ENCODE measurements around the gene GREM1. TPM values are rescaled to one million over a fixed set of nuclear protein-coding genes. Genes with fewer than 3 reads are reported as not detected.

Gene GREM1
- total and polyA plus RNA-seq, 2 experiments from 2014 or later: 0.27 to 1.0 TPM

- TF ChIP-seq ZNF462 (CRISPR knock-in tag; IDR thresholded peaks at IDR 0.05): no peak
- no peak for TF ChIP-seq ZNF114 (CRISPR knock-in tag; IDR thresholded peaks at IDR 0.05)
- no peak for TF ChIP-seq JUNB (IDR thresholded peaks at IDR 0.05; ENCODE audit: unreplicated experiment)
These were observed 45.5 kb downstream of the GREM1 start (continued) for GRCh38 chr15:32763295-32763694.

GRCh38 chr15:32765236-32765635 is 47.4 kb downstream of the GREM1 start:
- no peak overlapping the region for H3K4me3 ChIP-seq
- H3K27ac ChIP-seq (ENCODE audit: low read depth): no peak overlapping the region
- DNase-seq (ENCODE audit: low spot score): no peak
- no peaks in the 10 kb centered on the region for H3K4me1 ChIP-seq (ENCODE audit: insufficient read depth)
- no peak overlapping the region for H3K4me3 Mint-ChIP-seq
- no peak overlapping the region for H2AFZ ChIP-seq
- TF ChIP-seq ZNF462 (CRISPR knock-in tag; IDR thresholded peaks at IDR 0.05): no peak
- H4K20me1 ChIP-seq (replicated peaks; ENCODE audit: insufficient read depth): no peaks in the 10 kb centered on the region
- H3F3A ChIP-seq (replicated peaks; ENCODE audit: low read depth): no peaks in the 10 kb centered on the region
- H3K4me2 ChIP-seq: no peak overlapping the region
- H3K36me3 Mint-ChIP-seq (ENCODE audit: low read depth): no peaks in the 10 kb centered on the region
- no peaks in the 10 kb centered on the region for H3K27me3 ChIP-seq (ENCODE audit: insufficient read depth)
- H3K4me1 Mint-ChIP-seq: no peaks in the 10 kb centered on the region
- no peaks in the 10 kb centered on the region for H3K27me3 Mint-ChIP-seq (ENCODE audit: insufficient read depth, low read depth, poor library complexity)
- no peaks in the 10 kb centered on the region for H3K79me2 ChIP-seq (replicated peaks; ENCODE audit: insufficient read depth)
- no peaks in the 10 kb centered on the region for H3K9me2 ChIP-seq (ENCODE audit: insufficient read depth)
- no peaks in the 10 kb centered on the region for H3K36me3 ChIP-seq (ENCODE audit: insufficient read depth)
- H3K27ac Mint-ChIP-seq: no peak overlapping the region
- H3K9me3 Mint-ChIP-seq: peaks cover 5% of the 10 kb centered on the region; the same call in 1 of the 3 replicates
- ATAC-seq: no peak

Measured in GM23338 (cell line).